GM18858 (cell line): ENCODE data around the gene TBRG4.
"Not testable (repeated sequence)": the region's sequence is repeated elsewhere in the genome, so short reads cannot be mapped to it uniquely, and the experiment has no call there.

Experiments
- ATAC-seq: cut with Tn5 transposase; IDR thresholded peaks from one replicate; pipeline ENCODE4 v1.9.1; 2021; ENCODE audit not compliant: unreplicated experiment

Gene TBRG4

GRCh38 chr7:45118889-45119331, 7.4 kb upstream of the TBRG4 start:
- ATAC-seq, result no peak

GRCh38 chr7:45118292-45118691, 6.8 kb upstream of the TBRG4 start:
- no peak for ATAC-seq

- no peak for ATAC-seq
These were observed 6.1 kb upstream of the TBRG4 start for GRCh38 chr7:45117582-45117981.

DNA sequence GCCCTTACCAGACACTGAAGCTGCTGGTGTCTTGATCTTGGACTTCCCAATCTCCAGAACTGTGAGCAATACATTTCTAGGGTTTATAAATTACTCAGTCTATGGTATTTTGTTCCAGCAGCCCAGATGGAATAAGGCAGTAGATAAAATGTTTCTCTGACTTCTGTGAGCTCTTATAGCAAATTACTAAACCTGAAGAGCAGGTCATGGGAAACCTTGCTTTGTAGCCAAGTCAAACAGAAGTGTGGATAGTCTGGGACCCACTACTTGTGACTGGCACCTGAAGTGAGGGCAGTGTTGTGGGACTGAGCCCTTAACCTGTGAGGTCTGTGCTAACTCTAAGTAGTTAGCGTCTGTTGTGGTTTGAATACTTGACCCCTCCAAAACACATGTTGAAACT, 4.6 kb upstream of the TBRG4 start:
- ATAC-seq, result no peak

DNA sequence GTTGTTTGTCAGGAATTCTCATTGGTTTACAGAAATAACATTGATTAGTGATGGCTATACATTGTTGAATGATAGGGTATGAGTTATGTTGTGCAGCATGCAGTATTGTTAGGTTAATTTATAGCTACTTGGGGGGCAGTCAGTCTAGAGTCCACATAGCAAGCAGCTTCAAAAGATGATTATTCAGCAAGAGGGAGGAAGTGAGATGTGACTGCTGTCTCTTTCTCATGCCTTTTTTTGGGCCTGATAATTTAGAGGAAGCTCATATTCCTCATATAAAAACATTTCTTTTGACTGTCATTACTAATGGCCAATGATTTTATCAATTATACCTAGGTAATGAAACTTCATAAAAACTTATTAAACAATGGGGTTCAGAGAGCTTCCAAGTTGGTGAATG, 3.4 kb upstream of the TBRG4 start:
- no peak for ATAC-seq

DNA sequence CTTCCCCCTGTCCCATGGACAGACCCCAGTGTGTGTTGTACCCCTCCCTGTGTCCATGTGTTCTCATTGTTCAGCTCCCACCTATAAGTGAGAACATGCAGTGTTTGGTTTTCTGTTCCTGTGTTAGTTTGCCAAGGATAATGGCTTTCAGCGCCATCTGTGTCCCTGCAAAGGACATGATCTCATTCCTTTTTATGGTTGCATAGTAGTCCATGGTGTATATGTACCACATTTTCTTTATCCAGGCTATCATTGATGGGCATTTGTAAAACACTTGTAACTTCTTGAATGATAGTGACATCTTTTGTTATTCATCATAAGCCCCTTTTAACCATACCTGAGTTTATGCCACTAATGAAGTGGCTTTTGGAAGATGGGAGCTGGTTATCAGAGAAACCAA, 2.8 kb upstream of the TBRG4 start:
- ATAC-seq, result not testable (repeated sequence)

DNA sequence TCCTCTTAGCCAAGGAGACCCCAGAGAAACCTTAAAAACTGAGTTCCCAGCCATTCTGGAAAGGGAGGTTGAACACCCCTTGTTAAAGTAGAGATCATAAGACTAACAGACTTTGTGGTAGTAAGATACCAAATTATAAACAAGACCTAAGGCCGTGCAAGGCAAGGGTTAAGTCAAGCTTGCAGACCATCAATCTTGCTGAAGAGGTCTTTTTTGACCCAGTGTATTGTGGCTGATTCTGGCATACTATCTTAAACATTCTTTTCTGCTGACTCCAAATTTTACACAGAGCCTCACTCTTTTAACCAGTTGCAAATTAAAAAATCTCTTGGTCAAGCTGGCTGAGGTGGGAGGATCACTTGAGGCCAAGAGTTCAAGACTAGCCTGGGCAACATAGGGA, 1.2 kb upstream of the TBRG4 start:
- no peak for ATAC-seq

- no peak for ATAC-seq
These were observed 2.6 kb downstream of the TBRG4 start for GRCh38 chr7:45108863-45109262.

GRCh38 chr7:45107356-45107755, 4.1 kb downstream of the TBRG4 start:
- no peak for ATAC-seq

GRCh38 chr7:45106820-45107219, 4.7 kb downstream of the TBRG4 start:
- no peak for ATAC-seq

GRCh38 chr7:45105588-45106188, 5.8 kb downstream of the TBRG4 start:
- ATAC-seq, result no peak

GRCh38 chr7:45104844-45105587, 6.5 kb downstream of the TBRG4 start:
- no peak for ATAC-seq

GRCh38 chr7:45103958-45104843, 7.3 kb downstream of the TBRG4 start:
- no peak for ATAC-seq

DNA sequence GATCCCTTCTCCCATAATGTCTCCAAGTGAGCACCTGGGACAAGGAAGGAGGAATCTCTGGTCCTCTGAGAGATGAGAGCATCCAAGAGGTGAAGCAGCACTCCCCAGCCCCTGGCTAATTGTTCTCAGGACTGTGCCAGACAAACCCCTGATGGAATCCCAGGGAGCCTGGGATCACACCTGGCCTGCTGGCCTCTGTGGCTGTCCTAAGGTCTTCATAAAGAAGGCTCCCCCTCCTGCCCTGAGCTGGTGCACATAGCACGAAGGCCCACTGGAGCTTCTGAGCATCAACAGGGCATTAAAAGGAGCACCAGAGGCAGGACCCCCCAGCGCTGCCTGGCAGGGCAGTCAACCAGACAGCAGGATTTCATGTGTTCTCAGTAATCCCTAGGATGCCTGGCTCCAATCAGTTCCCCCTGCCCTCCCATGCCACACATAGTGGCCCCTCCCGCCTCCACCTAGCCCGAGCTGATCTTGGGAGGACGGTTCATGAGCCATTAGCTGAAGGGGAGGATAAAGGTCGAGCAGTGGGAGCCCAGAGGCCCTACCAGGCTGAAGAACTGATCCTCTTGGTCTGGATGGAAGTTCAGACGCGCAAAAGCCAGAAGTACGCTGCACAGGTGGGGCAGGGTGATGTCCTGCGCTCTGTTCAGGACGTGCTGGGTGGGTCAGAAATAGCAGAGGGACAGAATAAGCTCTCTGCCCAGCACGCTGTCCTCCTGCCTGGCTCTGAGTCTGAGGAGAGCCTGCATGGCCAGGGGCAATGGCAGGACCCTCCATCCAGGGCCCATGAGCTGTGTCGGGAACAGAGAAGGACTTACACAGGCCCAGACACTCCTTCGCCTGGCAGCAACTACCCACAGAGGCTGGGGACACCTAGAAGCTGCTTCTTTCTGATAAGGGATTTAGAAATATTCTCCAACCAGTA, 8.4 kb downstream of the TBRG4 start:
- ATAC-seq, result no peak

DNA sequence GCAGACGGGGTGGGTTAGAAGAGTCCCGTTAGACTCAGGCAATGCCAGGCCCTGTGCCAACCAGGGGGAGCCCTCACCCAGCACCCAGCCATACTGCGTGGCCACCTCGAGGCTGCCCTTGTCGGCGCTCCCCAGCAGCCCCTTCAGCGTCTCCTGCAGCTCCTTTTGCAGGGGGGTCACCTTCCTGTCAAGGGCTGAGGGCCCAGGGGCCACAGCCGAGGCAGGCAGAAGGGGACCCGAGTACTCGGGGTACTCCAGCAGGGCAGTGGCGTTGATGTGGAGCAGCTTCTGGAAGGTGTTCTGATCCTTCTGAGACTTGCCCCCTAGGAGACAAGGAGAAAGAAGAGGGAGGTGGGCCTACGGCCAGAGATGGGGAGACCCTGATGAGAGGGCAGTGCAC, 9.7 kb downstream of the TBRG4 start:
- no peak for ATAC-seq

GRCh38 chr7:45100761-45101480, 10.6 kb downstream of the TBRG4 start:
- no peak for ATAC-seq

DNA sequence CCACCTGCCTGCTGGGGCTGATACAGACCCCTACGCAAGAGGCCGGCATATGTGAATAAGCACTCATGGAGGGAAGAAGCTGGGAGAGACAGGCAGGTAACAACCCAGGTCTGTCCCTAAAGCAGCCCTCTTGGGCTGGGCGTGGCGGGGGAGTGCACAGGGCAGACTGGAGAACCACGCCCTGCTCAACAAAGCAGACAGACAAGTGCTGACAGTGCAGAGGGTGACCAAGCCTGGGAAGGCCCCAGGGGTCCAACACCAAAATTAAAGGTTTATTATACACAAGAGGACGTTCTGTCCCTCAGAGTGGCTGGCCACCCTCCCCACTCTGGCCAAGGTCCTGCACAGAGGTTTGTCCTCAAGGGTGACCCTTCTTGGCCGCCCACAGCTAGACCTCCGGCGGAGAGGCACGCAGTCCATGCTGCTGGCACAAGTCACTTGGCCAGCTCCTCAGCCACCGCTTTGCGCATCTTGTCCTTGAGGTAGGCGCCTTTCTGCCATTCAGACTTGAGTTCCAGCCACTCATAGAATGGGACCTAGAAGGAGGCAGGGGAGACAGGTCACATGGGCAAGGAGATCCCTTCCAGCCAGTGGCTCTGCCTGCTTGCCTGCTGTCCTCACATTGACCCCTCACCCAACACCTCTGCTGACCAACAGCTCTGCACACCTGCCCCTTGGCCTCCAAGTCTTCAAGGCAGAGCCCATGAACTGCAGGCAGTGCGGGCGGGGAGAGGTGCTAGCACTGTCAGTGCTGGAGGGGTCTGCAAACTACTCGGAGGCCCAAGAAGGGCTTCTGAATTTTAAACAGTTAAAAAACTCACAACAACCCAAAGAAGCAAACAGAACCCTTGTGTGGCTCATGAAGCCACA, 11.4 kb downstream of the TBRG4 start:
- ATAC-seq, result no peak

GRCh38 chr7:45098983-45099839, 12.3 kb downstream of the TBRG4 start:
- no peak for ATAC-seq
